WTC11 (cell line): ENCODE data around the gene SLC35B3. TPM values are rescaled to one million over a fixed set of nuclear protein-coding genes. Genes with fewer than 3 reads are reported as not detected.

Source experiments
- ATAC-seq: fragments of 200-7000 bp; cut with Tn5 transposase; 2 replicates; pipeline ENCODE4 v1.10.0; 2021; ENCODE audit warnings: mild to moderate bottlenecking, moderate library complexity
- CTCF ChIA-PET: fragments of 300-600 bp; sonication (Branson Sonifier 250); formaldehyde crosslinking; loops from one replicate; lab custom pipeline; 2021; ENCODE audit warnings: antibody characterized with exemption; lab: Charles Lee
- POLR2A ChIA-PET: fragments of 350-600 bp; sonication (Branson Sonifier 250); formaldehyde crosslinking; loops from one replicate; lab custom pipeline; 2021; ENCODE audit warnings: antibody characterized with exemption; lab: Charles Lee
- DNase-seq: peaks from one replicate; pipeline ENCODE4 v3.0.0; 2021; ENCODE audit warnings: low spot score
- H3K27ac Mint-ChIP-seq: 2 replicates; pipeline ENCODE4 v1.8.0; 2021; ENCODE audit warnings: mixed read lengths
- H3K27me3 Mint-ChIP-seq: 2 replicates; pipeline ENCODE4 v1.8.0; 2021; ENCODE audit warnings: low read depth, mild to moderate bottlenecking, moderate library complexity, mixed read lengths
- H3K36me3 Mint-ChIP-seq: 2 replicates; pipeline ENCODE4 v1.8.0; 2021; ENCODE audit warnings: mixed read lengths
- H3K4me1 Mint-ChIP-seq: 2 replicates; pipeline ENCODE4 v1.8.0; 2022; ENCODE audit warnings: mixed read lengths
- H3K4me3 Mint-ChIP-seq: 2 replicates; pipeline ENCODE4 v1.8.0; 2021; ENCODE audit warnings: mild to moderate bottlenecking, moderate library complexity, mixed read lengths
- H3K9me3 Mint-ChIP-seq: 2 replicates; pipeline ENCODE4 v1.8.0; 2021; ENCODE audit warnings: mixed read lengths
- ATF3 ChIP-seq: sonication (generic); formaldehyde crosslinking; conservative IDR thresholded peaks from 2 replicates; pipeline ENCODE4 v1.8.1; 2022; ENCODE audit warnings: mild to moderate bottlenecking, missing genetic modification reagents
- CBFB ChIP-seq: sonication (generic); formaldehyde crosslinking; IDR thresholded peaks from 2 replicates; pipeline ENCODE4 v1.8.1; 2022; ENCODE audit warnings: mild to moderate bottlenecking, low read depth, missing genetic modification reagents
- CREB1 ChIP-seq: sonication (generic); formaldehyde crosslinking; IDR thresholded peaks from 2 replicates; pipeline ENCODE4 v1.8.0; 2023; ENCODE audit warnings: mild to moderate bottlenecking, missing genetic modification reagents
- FOXJ3 ChIP-seq: sonication (generic); formaldehyde crosslinking; IDR thresholded peaks from 2 replicates; pipeline ENCODE4 v1.9.0; 2021; ENCODE audit warnings: missing genetic modification reagents, mild to moderate bottlenecking, borderline replicate concordance
- FOXK1 ChIP-seq: sonication (generic); formaldehyde crosslinking; IDR thresholded peaks from 2 replicates; pipeline ENCODE4 v1.8.0; 2022; ENCODE audit warnings: mild to moderate bottlenecking, moderate library complexity, missing genetic modification reagents
- FOXP1 ChIP-seq: sonication (generic); formaldehyde crosslinking; IDR thresholded peaks from 2 replicates; pipeline ENCODE4 v1.8.0; 2022; ENCODE audit warnings: missing genetic modification reagents, mild to moderate bottlenecking, moderate library complexity, borderline replicate concordance
- GRHL2 ChIP-seq: fragments of 250-450 bp; sonication (Bioruptor Pico); IDR thresholded peaks from 2 replicates; pipeline ENCODE4 v1.8.0; 2022; ENCODE audit warnings: mild to moderate bottlenecking, moderate library complexity; ENCODE audit not compliant: insufficient replicate concordance, severe bottlenecking
- GTF2I ChIP-seq: fragments of 250-450 bp; sonication (Bioruptor Pico); conservative IDR thresholded peaks from 2 replicates; pipeline ENCODE4 v1.4.0; 2021; ENCODE audit warnings: mild to moderate bottlenecking
- HMGA2 ChIP-seq: fragments of 250-450 bp; sonication (Bioruptor Pico); IDR thresholded peaks from 2 replicates; pipeline ENCODE4 v1.4.0; 2021; ENCODE audit warnings: mild to moderate bottlenecking, moderate library complexity
- IRF1 ChIP-seq: sonication (generic); formaldehyde crosslinking; IDR thresholded peaks from 2 replicates; pipeline ENCODE4 v1.8.0; 2023; ENCODE audit warnings: missing genetic modification reagents
- IRF2 ChIP-seq: sonication (generic); formaldehyde crosslinking; IDR thresholded peaks from 2 replicates; pipeline ENCODE4 v1.8.0; 2022; ENCODE audit warnings: low read depth, missing genetic modification reagents, borderline replicate concordance
- JAZF1 ChIP-seq: fragments of 250-450 bp; sonication (Bioruptor Pico); IDR thresholded peaks from 2 replicates; pipeline ENCODE4 v1.9.0; 2021; ENCODE audit warnings: moderate library complexity, mild to moderate bottlenecking, inconsistent platforms
- KAT7 ChIP-seq: sonication (generic); formaldehyde crosslinking; IDR thresholded peaks from 2 replicates; pipeline ENCODE4 v1.8.1; 2023; ENCODE audit warnings: missing genetic modification reagents, mild to moderate bottlenecking, borderline replicate concordance
- MXD4 ChIP-seq: fragments of 250-450 bp; sonication (Bioruptor Pico); IDR thresholded peaks from 2 replicates; pipeline ENCODE4 v1.8.0; 2021; ENCODE audit warnings: mild to moderate bottlenecking, moderate library complexity, borderline replicate concordance
- NR3C1 ChIP-seq: sonication (generic); formaldehyde crosslinking; conservative IDR thresholded peaks from 2 replicates; pipeline ENCODE4 v1.8.1; 2023; ENCODE audit warnings: low read depth, mild to moderate bottlenecking, missing genetic modification reagents
- PREB ChIP-seq: sonication (generic); formaldehyde crosslinking; IDR thresholded peaks from 2 replicates; pipeline ENCODE4 v1.8.1; 2022; ENCODE audit warnings: mild to moderate bottlenecking, missing genetic modification reagents, moderate library complexity, borderline replicate concordance
- RORB ChIP-seq: fragments of 250-450 bp; sonication (Bioruptor Pico); IDR thresholded peaks from 2 replicates; pipeline ENCODE4 v1.9.0; 2021; ENCODE audit warnings: mild to moderate bottlenecking
- SP1 ChIP-seq: sonication (generic); formaldehyde crosslinking; conservative IDR thresholded peaks from 2 replicates; pipeline ENCODE4 v1.8.1; 2022; ENCODE audit warnings: missing genetic modification reagents
- ZBTB21 ChIP-seq: sonication (generic); formaldehyde crosslinking; IDR thresholded peaks from 2 replicates; pipeline ENCODE4 v1.8.1; 2023; ENCODE audit warnings: mild to moderate bottlenecking, missing genetic modification reagents, borderline replicate concordance
- ZNF232 ChIP-seq: sonication (generic); formaldehyde crosslinking; IDR thresholded peaks from 2 replicates; pipeline ENCODE4 v1.8.0; 2022; ENCODE audit warnings: mild to moderate bottlenecking, missing genetic modification reagents
- ZNF281 ChIP-seq: sonication (generic); formaldehyde crosslinking; IDR thresholded peaks from 2 replicates; pipeline ENCODE4 v1.8.0; 2023; ENCODE audit warnings: mild to moderate bottlenecking, missing genetic modification reagents
- ZNF317 ChIP-seq: sonication (generic); formaldehyde crosslinking; IDR thresholded peaks from 2 replicates; pipeline ENCODE4 v1.8.1; 2023; ENCODE audit warnings: low read depth, mild to moderate bottlenecking, moderate library complexity, missing genetic modification reagents, borderline replicate concordance
- ZNF425 ChIP-seq: fragments of 250-450 bp; sonication (Bioruptor Pico); conservative IDR thresholded peaks from 2 replicates; pipeline ENCODE4 v1.9.0; 2021; ENCODE audit warnings: mild to moderate bottlenecking
- total RNA-seq: library from RNA; stranded (reverse); gene quantifications from 3 replicates; pipeline ENCODE4 v1.2.3, GENCODE V29; 2021

SLC35B3 gene
- total RNA-seq, 1 experiment from 2014 or later = 8.4 TPM

GRCh38 chr6:8478418-8478817, 43.1 kb upstream of the SLC35B3 start (continued):
- no peak for TF ChIP-seq PREB
- TF ChIP-seq KAT7 (CRISPR knock-in tag) = no peak
- no peak for TF ChIP-seq IRF2 (CRISPR knock-in tag)

GRCh38 chr6:8476656-8477055, 41.3 kb upstream of the SLC35B3 start:
- no peak for DNase-seq
- no peaks in the 10 kb centered on the region for H3K36me3 Mint-ChIP-seq
- H3K27me3 Mint-ChIP-seq = no peaks in the 10 kb centered on the region
- H3K27ac Mint-ChIP-seq = no peak overlapping the region
- TF ChIP-seq ZNF425 (CRISPR knock-in tag) = no peak
- peaks cover 10% of the 10 kb centered on the region for H3K9me3 Mint-ChIP-seq
- ChIA-PET CTCF (no interaction called here), POLR2A (no interaction called here)
- ATAC-seq = no peak
- H3K4me3 Mint-ChIP-seq = no peak overlapping the region
- H3K4me1 Mint-ChIP-seq = no peaks in the 10 kb centered on the region

GRCh38 chr6:8468552-8469356, 33.4 kb upstream of the SLC35B3 start:
- H3K36me3 Mint-ChIP-seq = no peaks in the 10 kb centered on the region
- ATAC-seq (no peak), DNase-seq (no peak)
- peaks cover 14% of the 10 kb centered on the region for H3K9me3 Mint-ChIP-seq
- TF ChIP-seq GTF2I (no peak), RORB (CRISPR knock-in tag) (no peak), ZNF232 (CRISPR knock-in tag) (no peak), GRHL2 (no peak), NR3C1 (no peak), ZNF281 (CRISPR knock-in tag) (no peak), ZNF317 (CRISPR knock-in tag) (no peak), FOXK1 (no peak), ZBTB21 (no peak), SP1 (CRISPR knock-in tag) (no peak), CBFB (no peak), FOXP1 (CRISPR knock-in tag) (no peak), MXD4 (CRISPR knock-in tag) (no peak), JAZF1 (no peak), CREB1 (CRISPR knock-in tag) (no peak), ATF3 (CRISPR knock-in tag) (no peak), IRF1 (CRISPR knock-in tag) (no peak), HMGA2 (CRISPR knock-in tag) (no peak), FOXJ3 (no peak)
- POLR2A ChIA-PET = no interaction called here
- H3K27ac Mint-ChIP-seq = no peak overlapping the region
- no peaks in the 10 kb centered on the region for H3K27me3 Mint-ChIP-seq
- no peaks in the 10 kb centered on the region for H3K4me1 Mint-ChIP-seq
- CTCF ChIA-PET = no interaction called here
- H3K4me3 Mint-ChIP-seq = no peak overlapping the region
